ENCODE results near the gene TCN2.
"Not testable (repeated sequence)": the region's sequence is repeated elsewhere in the genome, so short reads cannot be mapped to it uniquely, and the experiment has no call there.

The TCN2 gene

GRCh38 chr22:30580896-30581295 is 26.1 kb upstream of the TCN2 start:
- DNase-seq (ENCODE audit: insufficient read length, low spot score) (no peak), FAIRE-seq (no peak)
- TF ChIP-seq CTCF (IDR thresholded peaks at IDR 0.05; ENCODE audit: insufficient read depth, missing control alignments): no peak

GRCh38 chr22:30582051-30582450 is 24.9 kb upstream of the TCN2 start:
- no peak for DNase-seq (ENCODE audit: insufficient read length, low spot score)
- no peak for TF ChIP-seq CTCF (IDR thresholded peaks at IDR 0.05; ENCODE audit: insufficient read depth, missing control alignments)
- no peak for FAIRE-seq

GRCh38 chr22:30582788-30583545 is 24.0 kb upstream of the TCN2 start:
- no peak for FAIRE-seq

GRCh38 chr22:30584441-30584840 is 22.5 kb upstream of the TCN2 start:
- no peak for DNase-seq (ENCODE audit: insufficient read length, low spot score)
- no peak for TF ChIP-seq CTCF (IDR thresholded peaks at IDR 0.05; ENCODE audit: insufficient read depth, missing control alignments)
- no peak for FAIRE-seq

More at GRCh38 chr22:30582788-30583545, 24.0 kb upstream of the TCN2 start:
- no peak for TF ChIP-seq CTCF (IDR thresholded peaks at IDR 0.05; ENCODE audit: insufficient read depth, missing control alignments)
- no peak for DNase-seq (ENCODE audit: insufficient read length, low spot score)

GRCh38 chr22:30586414-30586813 is 20.6 kb upstream of the TCN2 start:
- TF ChIP-seq CTCF (IDR thresholded peaks at IDR 0.05; ENCODE audit: insufficient read depth, missing control alignments): no peak
- DNase-seq (ENCODE audit: insufficient read length, low spot score) (no peak), FAIRE-seq (no peak)

- no peak for DNase-seq (ENCODE audit: insufficient read length, low spot score)
- FAIRE-seq: no peak
- TF ChIP-seq CTCF (IDR thresholded peaks at IDR 0.05; ENCODE audit: insufficient read depth, missing control alignments): no peak
These were observed 15.8 kb upstream of the TCN2 start for GRCh38 chr22:30591191-30591587.

- TF ChIP-seq CTCF (IDR thresholded peaks at IDR 0.05; ENCODE audit: insufficient read depth, missing control alignments): no peak
- DNase-seq (ENCODE audit: insufficient read length, low spot score) (peak; percentile 70), FAIRE-seq (no peak)
These were observed 15.2 kb upstream of the TCN2 start, which contains the start of gene PES1 for GRCh38 chr22:30591588-30592359. Gene PES1 (minus strand): TSS chr22:30591910. CDS start chr22:30591833, 77 bp downstream.

GRCh38 chr22:30592360-30592713 is 14.6 kb upstream of the TCN2 start:
- DNase-seq (ENCODE audit: insufficient read length, low spot score); FAIRE-seq: not testable (repeated sequence)
